SK-N-SH (cell line): ENCODE results near the gene GIPC2. TPM values are rescaled to one million over a fixed set of nuclear protein-coding genes. Genes with fewer than 3 reads are reported as not detected.
"Not testable (repeated sequence)": the region's sequence is repeated elsewhere in the genome, so short reads cannot be mapped to it uniquely, and the experiment has no call there.

Experiments
- CTCF ChIA-PET: fragments of 300-600, 350-600 bp; formaldehyde crosslinking; extraction: SDS; loops from one replicate; lab custom pipeline; 2021; lab: Yijun Ruan, JAX
- POLR2A ChIA-PET: fragments of 350-600 bp; sonication (Branson Sonifier 250); formaldehyde crosslinking; extraction: SDS; loops from one replicate; lab custom pipeline; 2020; ENCODE audit warnings: antibody characterized with exemption, inconsistent platforms; lab: Yijun Ruan, JAX
- DNase-seq: peaks from one replicate; pipeline ENCODE4 v3.0.0; 2012
- H2AFZ ChIP-seq: fragments of 200-600 bp; sonication (generic); 2 replicates; pipeline ENCODE4 v1.8.1; 2016; ENCODE audit warnings: antibody characterized with exemption, mild to moderate bottlenecking, low read depth
- H3F3A ChIP-seq: fragments of 200-600 bp; sonication (generic); replicated peaks from 2 replicates; pipeline ENCODE3; 2016; ENCODE audit warnings: antibody characterized with exemption, mild to moderate bottlenecking; ENCODE audit not compliant: insufficient read depth
- H3K27ac ChIP-seq, 2 experiments: fragments of 200-500 bp in 1 of 2; fragments of 200-600 bp in 1 of 2; sonication (Bioruptor generic) in 1 of 2; sonication (generic), shearing (Covaris generic) in 1 of 2; 2 replicates each; pipeline versions ENCODE4 v1.5.1 to v1.6.1; 2014 to 2016; ENCODE audit warnings: low read depth in 2 of 2, inconsistent platforms in 1 of 2, low read length in 1 of 2, mild to moderate bottlenecking in 1 of 2, mixed read lengths in 1 of 2
- H3K27me3 ChIP-seq: fragments of 200-600 bp; sonication (generic), shearing (Covaris generic); 2 replicates; pipeline ENCODE4 v1.6.1; 2016; ENCODE audit warnings: mixed run types; ENCODE audit not compliant: insufficient read depth
- H3K36me3 ChIP-seq, 2 experiments: fragments of 200-500 bp in 1 of 2; fragments of 200-600 bp in 1 of 2; sonication (Bioruptor generic) in 1 of 2; sonication (generic) in 1 of 2; replicated peaks in 1 of 2; 2 replicates each; pipeline versions ENCODE3 to v1.5.1; 2014 to 2016; ENCODE audit warnings: low read length in 1 of 2, mild to moderate bottlenecking in 1 of 2; ENCODE audit not compliant: insufficient read depth in 2 of 2, control insufficient read depth in 1 of 2
- H3K4me1 ChIP-seq, 2 experiments: fragments of 200-500 bp in 1 of 2; fragments of 200-600 bp in 1 of 2; sonication (Bioruptor generic) in 1 of 2; sonication (generic), shearing (Covaris generic) in 1 of 2; 2 replicates each; pipeline versions ENCODE4 v1.5.1 to v1.6.1; 2014 to 2016; ENCODE audit warnings: low read depth in 1 of 2, low read length in 1 of 2, mixed run types in 1 of 2; ENCODE audit not compliant: insufficient read depth in 2 of 2, control insufficient read depth in 1 of 2
- H3K4me2 ChIP-seq: fragments of 200-600 bp; sonication (generic), shearing (Covaris generic); 2 replicates; pipeline ENCODE4 v1.6.1; 2017; ENCODE audit warnings: mixed run types
- H3K4me3 ChIP-seq, 2 experiments: fragments of 200-500 bp in 1 of 2; fragments of 200-600 bp in 1 of 2; sonication (Bioruptor generic) in 1 of 2; sonication (generic), shearing (Covaris generic) in 1 of 2; 2 replicates each; pipeline versions ENCODE4 v1.5.1 to v1.8.1; 2014 to 2016; ENCODE audit warnings: low read depth in 2 of 2, inconsistent platforms in 1 of 2, low read length in 1 of 2, mild to moderate bottlenecking in 1 of 2, mixed read lengths in 1 of 2, moderate library complexity in 1 of 2
- H3K79me2 ChIP-seq: fragments of 200-600 bp; sonication (generic); 2 replicates; pipeline ENCODE4 v1.8.1; 2017; ENCODE audit warnings: mild to moderate bottlenecking; ENCODE audit not compliant: insufficient read depth
- H3K9ac ChIP-seq: fragments of 200-600 bp; sonication (generic); 2 replicates; pipeline ENCODE4 v1.6.1; 2017; ENCODE audit warnings: mixed run types
- H3K9me2 ChIP-seq: fragments of 200-600 bp; sonication (generic); 2 replicates; pipeline ENCODE4 v1.6.1; 2017; ENCODE audit warnings: mixed run types
- H3K9me3 ChIP-seq: fragments of 200-600 bp; sonication (generic); 2 replicates; pipeline ENCODE4 v1.6.1; 2017; ENCODE audit warnings: mixed run types, mild to moderate bottlenecking, moderate library complexity
- H4K20me1 ChIP-seq: fragments of 200-600 bp; sonication (generic); 2 replicates; pipeline ENCODE4 v1.6.1; 2017; ENCODE audit warnings: mild to moderate bottlenecking, mixed run types; ENCODE audit not compliant: insufficient read depth
- CHD2 ChIP-seq: fragments of 150-350 bp; IDR thresholded peaks from 2 replicates; pipeline ENCODE4 v1.6.1; 2018; ENCODE audit warnings: low read length; ENCODE audit not compliant: partially characterized antibody
- ELF1 ChIP-seq: IDR thresholded peaks from 2 replicates; pipeline ENCODE4 v1.4.0; 2012
- EP300 ChIP-seq, 2 experiments: IDR thresholded peaks; 2 replicates each; pipeline versions ENCODE4 v1.4.0 to v1.6.1; 2012; ENCODE audit warnings: borderline replicate concordance in 1 of 2, low read depth in 1 of 2, low read length in 1 of 2
- FOSL2 ChIP-seq: IDR thresholded peaks from 2 replicates; pipeline ENCODE4 v1.4.0; 2012; ENCODE audit warnings: low read depth, mild to moderate bottlenecking, moderate library complexity, borderline replicate concordance
- FOXJ3 ChIP-seq: sonication (generic); formaldehyde crosslinking; IDR thresholded peaks from 2 replicates; pipeline ENCODE4 v1.5.1; 2020; ENCODE audit warnings: mild to moderate bottlenecking, missing genetic modification reagents
- GABPA ChIP-seq: IDR thresholded peaks from 2 replicates; pipeline ENCODE4 v1.4.0; 2012; ENCODE audit warnings: low read depth, mild to moderate bottlenecking
- GATA2 ChIP-seq: sonication (generic); formaldehyde crosslinking; IDR thresholded peaks from 2 replicates; pipeline ENCODE4 v1.5.0; 2020; ENCODE audit warnings: mild to moderate bottlenecking, missing genetic modification reagents
- JUND ChIP-seq: IDR thresholded peaks from 2 replicates; pipeline ENCODE4 v1.4.0; 2012
- MEF2A ChIP-seq: IDR thresholded peaks from 2 replicates; pipeline ENCODE4 v1.4.0; 2012; ENCODE audit warnings: low read depth, borderline replicate concordance
- MXI1 ChIP-seq: IDR thresholded peaks from 2 replicates; pipeline ENCODE4 v1.6.1; 2012; ENCODE audit warnings: mild to moderate bottlenecking, low read depth, low read length, improper control_type of control experiment
- NFIC ChIP-seq: IDR thresholded peaks from 2 replicates; pipeline ENCODE4 v1.4.0; 2012; ENCODE audit warnings: borderline replicate concordance
- RCOR1 ChIP-seq: fragments of 150-350 bp; IDR thresholded peaks from 2 replicates; pipeline ENCODE4 v1.6.1; 2017; ENCODE audit warnings: antibody characterized with exemption, low read length
- REST ChIP-seq: IDR thresholded peaks from 2 replicates; pipeline ENCODE4 v1.6.1; 2012; ENCODE audit warnings: mild to moderate bottlenecking, low read depth, low read length, moderate library complexity
- SIN3A ChIP-seq: IDR thresholded peaks from 2 replicates; pipeline ENCODE4 v1.6.1; 2012; ENCODE audit warnings: low read depth, mild to moderate bottlenecking, low read length, moderate library complexity, borderline replicate concordance
- TCF12 ChIP-seq: IDR thresholded peaks from 2 replicates; pipeline ENCODE4 v1.4.0; 2012
- TEAD4 ChIP-seq: IDR thresholded peaks from 2 replicates; pipeline ENCODE4 v1.4.0; 2012; ENCODE audit warnings: mild to moderate bottlenecking, borderline replicate concordance; ENCODE audit not compliant: insufficient read depth
- USF1 ChIP-seq: IDR thresholded peaks from 2 replicates; pipeline ENCODE4 v1.4.0; 2012; ENCODE audit warnings: low read depth, borderline replicate concordance
- YY1 ChIP-seq: IDR thresholded peaks from 2 replicates; pipeline ENCODE4 v1.4.0; 2012; ENCODE audit warnings: low read depth, mild to moderate bottlenecking
- WGBS: methylation state at CpG from one replicate; pipeline ENCODE4 v1.1.6; 2017; ENCODE audit warnings: low lambda C conversion rate; 5-methylcytosine and 5-hydroxymethylcytosine counted together
- polyA plus RNA-seq, 3 experiments: library from polyadenylated mRNA; depleted of rRNA; stranded (reverse); fragments of >200 nt; gene quantifications; 2 replicates each; pipeline ENCODE4 v1.2.3, GENCODE V29; 2012
- TF ChIP-seq, protein P1 (sequence below): fragments of 200-600 bp; sonication (generic); IDR thresholded peaks from 2 replicates; pipeline ENCODE4 v1.6.1; 2017; ENCODE audit warnings: antibody characterized with exemption, mild to moderate bottlenecking, moderate library complexity

The GIPC2 gene
- polyA plus RNA-seq, 1 of the 3 experiments (the other 2 are of a cell fraction): 0.02 TPM

GRCh38 chr1:78104322-78104721, 58.6 kb downstream of the GIPC2 start (continued):
- TF ChIP-seq TEAD4 (no peak), MXI1 (no peak), EP300 (IDR thresholded peaks at IDR 0.05; ENCODE audit: borderline replicate concordance in 1 of 2, low read depth in 1 of 2, low read length in 1 of 2) (peak in 1 of 2 experiments; percentile 42; a peak in 1 of 4 replicates), FOSL2 (peak; percentile 52)

- H3K36me3 ChIP-seq, POLR2A ChIA-PET, H3F3A ChIP-seq, H3K9me3 ChIP-seq, H3K27me3 ChIP-seq, H3K79me2 ChIP-seq, H3K9me2 ChIP-seq, DNase-seq, H3K9ac ChIP-seq, H3K4me1 ChIP-seq, H4K20me1 ChIP-seq, H3K4me3 ChIP-seq, H3K4me2 ChIP-seq, H3K27ac ChIP-seq, H2AFZ ChIP-seq: not testable (repeated sequence)
- CTCF ChIA-PET: interaction anchor here (0.7 kb wide), 1 partner anchor 209 kb away, joined by 3 read pairs; no protein-coding TSS in a partner anchor
- WGBS: 80% methylated on average over 4 of the region's 4 CpGs
Observed at GRCh38 chr1:78109659-78110058, 63.9 kb downstream of the GIPC2 start.

DNA sequence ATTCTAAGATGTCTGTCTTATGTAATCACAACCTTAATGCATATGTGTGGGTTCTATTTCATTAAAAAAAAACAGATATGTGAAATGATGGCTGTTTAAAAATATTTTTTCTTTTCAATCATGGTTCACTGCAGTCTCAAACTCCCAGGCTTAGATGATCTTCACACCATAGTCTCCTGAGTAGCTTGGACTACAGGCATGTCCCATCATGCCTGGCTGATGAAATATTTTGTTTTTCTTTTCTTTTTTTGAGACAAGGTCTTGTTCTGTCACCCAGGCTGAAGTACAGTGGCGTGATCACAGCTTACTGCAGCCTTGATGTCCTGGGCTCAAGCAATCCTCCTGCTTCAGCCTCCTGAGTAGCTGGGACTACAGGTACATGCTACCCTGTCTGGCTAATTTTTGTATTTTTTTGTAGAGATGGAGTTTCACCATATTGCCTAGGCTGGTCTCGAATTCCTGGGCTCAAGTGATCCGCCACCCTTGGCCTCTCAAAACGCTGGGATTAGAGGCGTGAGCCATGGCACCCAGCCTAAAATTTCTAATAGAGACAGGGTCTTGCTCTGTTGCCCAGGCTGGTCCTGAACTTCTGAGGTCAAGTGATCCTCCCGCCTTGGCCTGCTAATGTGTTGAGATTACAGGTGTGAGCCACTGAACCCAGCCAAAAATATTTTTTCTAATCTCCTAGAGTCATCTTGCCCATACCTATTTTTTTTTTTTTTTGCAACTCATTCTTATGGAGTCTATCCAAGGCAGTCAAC, 67.6 kb downstream of the GIPC2 start:
- Histone ChIP-seq H3F3A (no peaks in the 10 kb centered on the region), H2AFZ (peak overlapping the region; percentile 37; the same call in 1 of the 2 replicates), H3K4me2 (no peak overlapping the region), H3K36me3 (no peaks in the 10 kb centered on the region), H3K4me3 (no peak overlapping the region), H3K79me2 (no peaks in the 10 kb centered on the region), H3K9me3 (no peaks in the 10 kb centered on the region), H3K27me3 (no peaks in the 10 kb centered on the region), H4K20me1 (no peaks in the 10 kb centered on the region), H3K4me1 (peaks cover 3 to 4% of the 10 kb centered on the region in 2 experiments; a peak in 1 of 4 replicates), H3K9me2 (no peaks in the 10 kb centered on the region), H3K27ac (no peak overlapping the region), H3K9ac (no peak overlapping the region)
- ChIA-PET CTCF (interaction anchor here (0.9 to 2.7 kb wide), 14 partner anchors 9 to 427 kb away, joined by 3 to 22 read pairs (median 4); partner anchors contain the start of genes DNAJB4 and FUBP1), POLR2A (interaction anchor here (1.2 kb wide), 1 partner anchor 109 kb away, joined by 5 read pairs; the partner anchor contains the start of gene DNAJB4)
- 93% methylated on average over 6 of the region's 6 CpGs for WGBS
- TF ChIP-seq, protein P1, sequence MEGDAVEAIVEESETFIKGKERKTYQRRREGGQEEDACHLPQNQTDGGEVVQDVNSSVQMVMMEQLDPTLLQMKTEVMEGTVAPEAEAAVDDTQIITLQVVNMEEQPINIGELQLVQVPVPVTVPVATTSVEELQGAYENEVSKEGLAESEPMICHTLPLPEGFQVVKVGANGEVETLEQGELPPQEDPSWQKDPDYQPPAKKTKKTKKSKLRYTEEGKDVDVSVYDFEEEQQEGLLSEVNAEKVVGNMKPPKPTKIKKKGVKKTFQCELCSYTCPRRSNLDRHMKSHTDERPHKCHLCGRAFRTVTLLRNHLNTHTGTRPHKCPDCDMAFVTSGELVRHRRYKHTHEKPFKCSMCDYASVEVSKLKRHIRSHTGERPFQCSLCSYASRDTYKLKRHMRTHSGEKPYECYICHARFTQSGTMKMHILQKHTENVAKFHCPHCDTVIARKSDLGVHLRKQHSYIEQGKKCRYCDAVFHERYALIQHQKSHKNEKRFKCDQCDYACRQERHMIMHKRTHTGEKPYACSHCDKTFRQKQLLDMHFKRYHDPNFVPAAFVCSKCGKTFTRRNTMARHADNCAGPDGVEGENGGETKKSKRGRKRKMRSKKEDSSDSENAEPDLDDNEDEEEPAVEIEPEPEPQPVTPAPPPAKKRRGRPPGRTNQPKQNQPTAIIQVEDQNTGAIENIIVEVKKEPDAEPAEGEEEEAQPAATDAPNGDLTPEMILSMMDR: no peak
- TF ChIP-seq SIN3A: no peak
- TF ChIP-seq TCF12: no peak
- TF ChIP-seq FOXJ3 (CRISPR knock-in tag): no peak
- no peak for TF ChIP-seq GABPA
- no peak for TF ChIP-seq ELF1
- no peak for TF ChIP-seq JUND
- TF ChIP-seq NFIC: no peak
- TF ChIP-seq GATA2: no peak
- no peak for TF ChIP-seq YY1
- no peak for TF ChIP-seq TEAD4
- TF ChIP-seq FOSL2: no peak
- no peak for TF ChIP-seq CHD2
- TF ChIP-seq MEF2A: no peak
- TF ChIP-seq RCOR1: no peak
- no peak for TF ChIP-seq USF1
- TF ChIP-seq REST: no peak
- DNase-seq: no peak
